Hippocampal formation (tissue), 2 donors: ENCODE results near the gene TASOR2.
A peak's percentile ranks its signal among the peaks of the same experiment; 100 is the strongest.

Experiments
- DNase-seq, 2 donors: peaks; one replicate each; lab custom pipeline; 2025; lab: John Stamatoyannopoulos, UW

Gene TASOR2, protein sequence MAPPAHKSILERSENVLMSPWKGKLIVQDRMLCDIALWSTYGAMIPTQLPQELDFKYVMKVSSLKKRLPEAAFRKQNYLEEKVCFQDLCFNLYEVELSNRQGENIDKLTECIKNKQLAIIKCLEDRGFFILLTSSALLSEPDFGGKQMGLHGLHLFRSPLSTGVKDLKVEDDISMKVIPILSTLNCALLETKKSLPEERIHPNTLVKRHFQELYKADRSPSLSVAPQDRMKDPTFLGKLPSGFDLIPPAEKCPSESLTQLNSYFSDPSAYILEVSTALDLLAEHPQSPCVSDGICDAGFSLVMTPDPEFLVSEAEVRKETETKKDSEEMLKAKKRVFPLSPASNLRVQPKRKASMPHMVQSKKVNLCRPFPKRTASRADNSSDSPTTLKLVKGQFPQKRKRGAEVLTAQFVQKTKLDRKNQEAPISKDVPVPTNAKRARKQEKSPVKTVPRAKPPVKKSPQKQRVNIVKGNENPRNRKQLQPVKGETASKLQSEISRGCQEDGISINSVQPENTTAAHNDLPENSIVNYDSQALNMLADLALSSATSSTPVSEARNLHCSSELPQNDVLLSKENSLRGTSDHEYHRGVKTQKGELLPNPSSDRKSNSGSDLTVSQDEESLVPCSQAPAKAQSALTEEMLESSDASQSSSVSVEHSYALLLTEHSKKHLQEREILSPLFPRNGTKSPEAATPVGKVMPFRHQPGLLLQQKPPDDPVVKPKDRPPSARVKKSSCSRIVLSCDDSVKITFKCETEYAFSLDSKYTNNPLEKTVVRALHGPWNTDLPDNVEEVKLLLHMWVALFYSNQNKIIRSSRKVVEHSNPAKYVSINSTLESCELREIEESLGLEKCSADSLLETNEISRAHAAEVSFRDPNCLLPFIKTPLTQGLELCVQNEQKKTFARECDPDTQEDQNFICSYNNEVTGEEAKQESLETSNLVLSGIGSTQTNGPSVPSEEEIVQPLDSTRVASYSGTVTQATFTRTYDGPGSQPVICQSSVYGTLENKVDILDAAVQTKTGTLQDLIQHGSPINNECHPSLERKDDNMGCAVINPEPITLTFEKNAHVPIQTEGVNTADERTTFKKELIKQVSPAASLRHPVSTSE (N-terminal part only)

DNA sequence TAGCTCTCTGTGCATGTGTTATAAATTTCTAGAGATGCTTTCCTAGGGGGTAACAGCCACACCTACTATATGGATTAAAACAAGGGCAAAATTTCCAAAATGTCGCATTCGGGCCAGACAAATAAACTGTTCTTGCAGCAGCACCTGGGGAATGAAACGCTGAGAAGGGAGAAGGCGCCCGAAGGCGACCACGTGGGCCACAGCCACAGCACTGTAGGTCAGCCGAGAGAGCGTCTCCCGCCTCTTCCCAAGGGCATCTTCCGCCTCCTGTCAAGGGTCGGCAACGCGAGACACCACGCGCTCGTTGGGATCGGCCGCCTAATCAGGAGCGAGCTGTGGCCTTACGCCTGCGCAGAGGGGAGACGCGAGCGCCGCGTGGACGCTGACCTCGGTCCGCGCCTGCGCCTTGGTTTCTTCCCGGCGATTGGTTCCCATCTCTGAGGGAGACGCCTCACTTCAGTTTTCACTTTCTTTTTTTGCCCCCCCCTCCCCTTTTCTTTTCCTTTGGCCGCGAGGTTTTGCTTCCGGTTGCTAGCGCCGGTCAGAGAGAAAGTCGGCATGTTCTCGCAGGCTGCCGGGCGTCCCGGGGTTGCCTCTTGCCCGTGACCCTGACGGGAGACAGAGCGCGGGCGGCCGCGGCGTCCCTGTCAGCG is at the start of gene TASOR2:
Gene TASOR2 (plus strand): TSS at position 521 of the 653 bp plus-strand sequence. CDS start 35,805 bp downstream, outside the sequence.
- DNase-seq, result peak; percentile 96 to 98

DNA sequence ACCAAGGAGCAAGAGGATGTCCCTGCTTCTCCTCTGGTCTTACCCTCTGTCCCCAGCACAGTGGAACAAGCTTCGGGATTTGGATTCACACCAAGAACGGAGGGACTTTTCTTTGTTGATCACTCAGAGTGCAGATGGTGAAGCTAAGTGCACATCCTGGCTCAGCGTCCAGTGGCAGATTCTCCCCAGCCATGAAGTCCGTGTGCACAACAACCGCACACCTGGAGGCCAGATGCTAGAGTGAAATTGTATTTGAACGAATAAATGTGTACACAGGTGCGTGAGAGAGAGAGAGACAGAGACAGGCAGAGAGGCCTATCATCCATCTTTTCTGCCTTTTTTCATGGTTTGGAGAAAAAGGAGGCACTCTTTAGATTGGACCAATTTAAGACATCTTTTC is 49.7 kb upstream of the TASOR2 start:
- DNase-seq, result no peak

DNA sequence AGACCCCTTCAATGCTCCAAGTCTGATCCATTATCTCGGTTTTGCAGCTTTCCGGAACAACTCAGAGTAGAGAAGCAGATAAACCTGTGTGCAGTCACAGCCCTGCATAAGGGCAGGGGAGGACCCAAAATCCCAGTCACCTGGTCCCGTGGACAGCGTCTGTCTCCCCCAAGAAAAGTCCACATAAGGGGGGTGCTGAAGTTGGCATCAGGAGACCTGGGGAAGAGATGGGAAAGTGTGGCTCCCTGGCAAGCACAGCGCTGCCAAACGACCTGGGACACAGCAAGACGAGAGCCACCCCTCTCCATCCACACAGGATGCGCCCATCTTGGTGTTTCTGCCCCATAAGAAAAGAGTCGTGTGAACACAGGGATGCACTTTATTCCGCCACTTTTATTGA is 46.1 kb upstream of the TASOR2 start:
- DNase-seq, result no peak

DNA sequence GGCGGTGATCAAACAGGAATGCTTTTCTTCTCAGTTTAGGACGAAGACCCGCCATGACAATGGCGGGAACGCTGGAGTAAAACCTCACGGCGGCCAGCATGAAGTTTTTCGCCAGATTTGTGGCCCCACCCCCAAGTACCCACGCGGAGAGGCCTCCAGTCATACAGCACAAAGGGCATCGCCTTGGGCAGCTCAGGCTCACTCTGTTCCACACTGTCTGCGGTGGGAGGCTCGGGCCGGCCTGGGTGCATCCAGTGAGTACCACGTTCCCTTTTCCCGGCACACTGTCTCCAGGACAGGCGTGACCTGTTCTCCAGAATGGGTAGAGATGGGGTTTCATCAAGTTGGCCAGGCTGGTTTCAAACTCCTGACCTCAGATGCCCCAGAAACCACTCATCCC is 45.6 kb upstream of the TASOR2 start:
- no peak for DNase-seq

DNA sequence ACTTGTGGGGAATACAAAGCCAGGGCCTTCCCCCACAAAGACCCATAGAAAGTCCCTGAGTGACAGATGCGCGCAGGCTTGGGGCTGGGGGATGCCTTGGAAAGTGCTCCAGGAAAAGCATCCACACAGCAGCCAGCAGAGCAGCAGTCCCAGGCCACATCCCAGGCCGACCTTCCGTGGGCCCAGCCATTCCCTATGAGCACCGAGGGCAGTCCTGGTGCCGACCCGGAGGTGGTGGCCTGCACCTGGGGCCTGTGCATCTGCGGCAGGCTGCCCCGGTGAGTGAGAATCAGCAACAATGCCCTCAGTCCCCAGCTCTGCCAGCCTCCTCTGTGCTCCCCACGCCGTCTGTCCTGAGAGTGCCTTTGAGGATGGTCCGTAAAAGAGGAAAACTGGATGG is 44.6 kb upstream of the TASOR2 start:
- DNase-seq, result no peak

DNA sequence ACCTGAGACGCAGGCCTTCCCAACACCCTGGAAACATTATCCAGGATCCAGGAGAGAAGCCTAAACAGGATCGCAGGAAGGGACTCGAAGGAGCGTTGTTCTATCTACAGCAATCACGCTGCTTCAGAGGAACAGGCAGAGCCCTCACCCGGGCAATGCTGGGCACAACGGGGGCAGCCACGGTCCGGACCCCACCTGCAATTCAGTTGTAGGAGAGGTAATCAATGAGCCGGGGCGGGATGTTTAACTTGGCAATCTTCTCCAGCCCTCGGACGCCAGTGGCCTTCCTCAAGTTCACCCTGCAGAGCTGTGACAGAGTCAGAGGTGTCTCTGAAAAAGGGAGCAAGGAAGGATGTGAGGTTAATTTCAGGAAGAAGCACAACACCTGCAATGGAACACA is 44.1 kb upstream of the TASOR2 start:
- no peak for DNase-seq

DNA sequence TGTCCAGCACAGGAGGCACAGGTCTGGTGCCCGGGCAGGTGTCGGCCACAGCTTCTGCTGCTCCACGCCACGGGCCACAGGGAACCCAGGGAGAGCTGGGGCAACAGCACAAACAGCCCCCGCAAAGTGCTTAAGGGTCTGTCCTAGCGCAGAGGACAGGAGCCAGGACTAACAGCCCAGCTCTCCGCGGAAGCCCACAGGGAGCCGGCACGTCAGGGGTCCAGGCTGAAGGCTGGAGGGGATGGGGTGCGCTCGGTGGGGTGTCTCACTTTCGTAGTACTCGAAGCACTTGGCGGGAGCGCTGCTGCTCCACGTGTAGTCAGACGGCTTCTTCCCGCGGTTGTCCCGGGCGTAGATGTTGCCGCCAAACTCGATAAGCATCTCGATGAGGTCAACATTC is 43.1 kb upstream of the TASOR2 start:
- no peak for DNase-seq

DNA sequence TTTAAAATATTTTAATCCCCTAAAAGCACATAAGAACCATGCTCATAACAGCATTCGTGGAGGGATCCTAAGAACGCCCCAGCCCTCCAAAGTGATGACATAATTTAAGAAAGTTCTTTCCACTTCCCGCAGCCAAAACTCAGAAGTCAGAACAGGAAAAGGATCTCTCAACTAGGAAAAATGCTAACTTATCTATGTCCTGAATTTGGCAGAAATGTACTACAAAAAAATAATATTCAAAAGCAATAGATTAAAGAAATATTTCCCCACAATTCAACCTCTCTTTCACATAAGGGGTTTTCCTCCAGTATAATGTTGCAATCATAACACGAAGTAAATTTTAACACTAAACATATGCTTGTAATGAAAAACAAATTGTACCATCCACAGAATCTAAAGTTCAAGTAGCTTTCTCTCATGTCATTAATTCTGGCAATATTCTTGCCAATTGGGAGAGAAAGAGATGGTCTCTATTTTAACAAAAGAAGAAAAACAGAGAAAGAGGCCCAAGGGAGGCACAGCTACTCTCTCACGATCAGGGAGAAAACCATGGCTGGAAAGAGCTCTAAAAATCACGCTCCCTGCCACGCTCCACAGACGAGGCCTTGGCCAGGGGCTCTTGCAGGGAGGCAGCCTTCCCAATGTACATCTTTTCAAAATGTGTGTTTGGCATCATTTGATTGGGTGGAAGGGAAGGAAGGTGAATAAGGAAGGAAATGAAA is 41.1 kb upstream of the TASOR2 start:
- DNase-seq, result no peak

DNA sequence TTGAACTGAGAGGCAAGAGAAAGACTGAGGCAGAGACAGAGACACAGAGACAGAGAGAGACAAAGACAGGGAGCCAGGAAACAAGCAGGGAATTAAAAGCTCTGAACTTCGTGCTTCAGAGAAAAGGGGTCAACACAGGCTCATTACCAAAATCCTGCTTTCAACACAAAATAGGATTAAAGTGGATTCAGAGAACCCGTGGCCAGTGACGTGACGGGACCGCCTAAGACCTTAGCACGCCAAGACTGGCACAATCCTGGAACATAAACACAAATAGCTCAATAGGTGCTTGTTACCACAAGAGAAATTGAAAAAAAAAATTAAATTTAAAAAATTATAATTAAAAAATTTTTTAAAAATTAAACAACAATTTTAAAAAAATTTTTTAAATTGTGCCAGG is 39.7 kb upstream of the TASOR2 start:
- DNase-seq, result no peak

DNA sequence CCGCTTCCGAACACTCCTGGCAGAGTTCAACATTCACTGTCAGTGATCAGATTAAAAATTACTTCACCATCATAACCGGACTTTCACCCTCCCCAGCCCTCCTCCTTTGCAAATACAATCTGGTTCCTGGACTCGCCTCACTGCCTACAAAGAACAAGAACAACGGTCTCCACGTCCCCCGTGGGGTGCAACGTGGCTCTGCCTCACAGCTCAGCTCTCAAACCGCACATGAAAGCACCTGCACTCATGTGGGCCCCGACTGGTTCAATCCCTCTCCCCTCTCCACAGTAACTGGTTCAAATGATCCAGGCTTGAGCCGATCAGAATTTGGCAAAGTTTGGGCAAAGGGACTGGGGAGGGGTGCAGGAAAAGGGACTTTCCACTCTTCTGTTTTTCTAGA is 39.3 kb upstream of the TASOR2 start:
- no peak for DNase-seq

DNA sequence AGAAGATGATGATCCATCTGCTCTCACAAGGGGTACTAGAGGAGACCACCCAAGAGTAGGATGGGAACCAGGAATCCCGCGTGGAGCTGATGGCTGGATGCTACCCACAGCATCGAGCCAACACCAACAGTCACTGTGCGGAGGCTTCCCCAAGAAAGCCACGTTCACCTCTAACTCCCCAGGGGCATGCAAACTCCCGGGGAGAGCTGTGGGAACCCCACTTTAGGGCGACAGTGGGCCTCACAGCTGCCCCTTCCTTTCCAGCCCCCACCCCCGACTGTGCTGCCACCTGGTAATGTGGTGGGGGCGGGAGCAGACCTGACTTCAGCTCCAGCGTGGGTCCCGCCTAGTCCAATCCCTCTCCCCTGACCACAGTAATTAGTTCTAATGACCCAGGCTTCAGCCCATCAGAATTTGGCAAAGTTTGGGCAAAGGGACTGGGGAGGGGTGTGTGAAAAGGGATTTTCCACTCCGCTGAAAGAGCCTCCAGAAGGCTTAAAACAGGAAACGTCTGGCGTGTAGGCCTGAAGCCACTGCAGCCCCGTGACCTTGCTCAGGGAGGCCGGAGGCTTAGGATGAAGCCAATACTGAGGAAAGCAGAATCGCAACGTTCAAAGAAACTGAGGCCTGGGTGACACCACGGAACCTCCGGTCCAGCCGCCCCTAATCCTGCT is 38.6 kb upstream of the TASOR2 start:
- no peak for DNase-seq

DNA sequence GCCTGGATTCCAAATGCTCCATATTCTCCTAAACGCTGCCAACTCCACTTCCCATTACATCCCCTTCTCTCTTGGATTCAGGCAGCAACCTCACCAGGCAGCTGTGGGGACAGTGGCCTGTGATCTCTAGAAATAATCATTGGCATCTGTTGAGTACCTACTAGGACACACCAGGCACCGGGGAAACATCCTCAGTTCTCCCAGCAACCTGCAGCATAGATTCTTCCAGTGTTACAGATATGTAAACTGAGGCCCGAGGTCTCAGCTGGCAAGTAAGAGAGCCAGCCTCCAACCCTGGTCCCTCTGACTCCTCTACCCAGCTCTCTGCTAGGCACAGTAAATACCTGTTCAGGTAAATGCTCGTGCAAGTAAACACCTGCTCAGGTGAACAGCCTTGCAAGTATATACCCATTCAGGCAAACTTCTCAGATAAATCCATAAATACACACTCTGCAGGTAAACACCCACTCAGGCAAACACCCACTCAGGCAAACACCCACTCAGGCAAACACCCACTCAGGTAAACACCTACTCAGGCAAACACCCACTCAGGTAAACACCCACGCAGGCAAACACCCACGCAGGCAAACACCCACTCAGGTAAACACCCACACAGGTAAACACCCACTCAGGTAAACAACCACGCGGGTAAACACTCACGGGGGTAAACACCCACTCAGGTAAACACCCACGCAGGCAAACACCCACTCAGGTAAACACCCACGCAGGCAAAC is 37.0 kb upstream of the TASOR2 start:
- no peak for DNase-seq

DNA sequence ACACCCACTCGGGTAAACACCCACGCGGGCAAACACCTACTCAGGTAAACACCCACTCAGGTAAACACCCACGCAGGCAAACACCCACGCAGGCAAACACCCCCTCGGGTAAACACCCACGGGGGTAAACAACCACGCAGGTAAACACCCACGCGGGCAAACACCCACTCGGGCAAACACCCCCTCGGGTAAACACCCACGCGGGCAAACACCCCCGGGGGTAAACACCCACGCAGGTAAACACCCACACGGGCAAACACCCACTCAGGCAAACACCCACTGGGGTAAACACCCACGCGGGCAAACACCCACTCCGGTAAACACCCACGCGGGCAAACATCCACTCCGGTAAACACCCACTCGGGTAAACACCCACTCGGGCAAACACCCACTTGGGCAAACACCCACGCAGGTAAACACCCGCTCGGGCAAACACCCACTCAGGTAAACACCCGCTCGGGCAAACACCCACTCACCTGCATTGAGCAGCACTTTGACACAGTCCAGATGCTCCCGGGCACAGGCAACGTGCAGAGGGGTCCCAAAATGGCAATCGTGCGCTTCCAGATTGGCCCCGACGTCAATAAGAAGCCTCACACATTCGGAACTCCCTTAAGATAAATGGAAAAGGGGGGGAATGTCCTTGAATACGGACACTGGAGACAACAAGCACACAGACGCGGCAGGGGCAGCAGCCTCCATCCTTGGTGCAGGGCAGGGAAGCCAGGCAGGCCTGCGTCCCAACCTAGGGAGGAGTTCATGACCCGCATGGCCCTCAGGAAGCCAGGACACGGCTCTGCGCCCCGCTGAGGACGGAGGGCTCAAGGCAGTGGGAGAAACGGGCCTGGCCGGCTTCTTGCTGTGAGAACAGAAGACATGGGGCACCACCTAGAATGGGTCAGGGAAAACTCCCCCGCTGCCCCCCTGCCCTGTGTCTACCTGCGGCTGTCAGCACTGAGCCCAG is 35.9 kb upstream of the TASOR2 start:
- DNase-seq, result no peak

DNA sequence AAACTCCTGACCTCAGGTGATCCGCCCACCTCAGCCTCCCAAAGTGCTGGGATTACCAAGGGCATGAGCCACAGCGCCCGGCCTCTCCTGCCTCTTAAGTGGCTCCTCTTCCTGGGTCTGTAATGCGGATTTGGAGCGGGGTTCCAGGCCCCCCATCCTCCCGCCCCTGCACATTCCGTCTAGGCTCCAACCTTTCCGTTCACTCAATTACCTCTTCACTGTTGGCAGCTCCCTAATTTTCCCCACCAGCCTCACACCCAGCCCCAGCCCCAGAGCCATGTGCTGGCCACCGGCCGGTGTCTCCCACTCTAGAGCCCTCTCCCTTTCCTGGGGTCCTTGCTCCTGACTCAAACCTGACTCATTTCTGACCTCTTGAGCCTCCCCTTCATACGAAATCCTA is 34.9 kb upstream of the TASOR2 start:
- DNase-seq, result no peak

DNA sequence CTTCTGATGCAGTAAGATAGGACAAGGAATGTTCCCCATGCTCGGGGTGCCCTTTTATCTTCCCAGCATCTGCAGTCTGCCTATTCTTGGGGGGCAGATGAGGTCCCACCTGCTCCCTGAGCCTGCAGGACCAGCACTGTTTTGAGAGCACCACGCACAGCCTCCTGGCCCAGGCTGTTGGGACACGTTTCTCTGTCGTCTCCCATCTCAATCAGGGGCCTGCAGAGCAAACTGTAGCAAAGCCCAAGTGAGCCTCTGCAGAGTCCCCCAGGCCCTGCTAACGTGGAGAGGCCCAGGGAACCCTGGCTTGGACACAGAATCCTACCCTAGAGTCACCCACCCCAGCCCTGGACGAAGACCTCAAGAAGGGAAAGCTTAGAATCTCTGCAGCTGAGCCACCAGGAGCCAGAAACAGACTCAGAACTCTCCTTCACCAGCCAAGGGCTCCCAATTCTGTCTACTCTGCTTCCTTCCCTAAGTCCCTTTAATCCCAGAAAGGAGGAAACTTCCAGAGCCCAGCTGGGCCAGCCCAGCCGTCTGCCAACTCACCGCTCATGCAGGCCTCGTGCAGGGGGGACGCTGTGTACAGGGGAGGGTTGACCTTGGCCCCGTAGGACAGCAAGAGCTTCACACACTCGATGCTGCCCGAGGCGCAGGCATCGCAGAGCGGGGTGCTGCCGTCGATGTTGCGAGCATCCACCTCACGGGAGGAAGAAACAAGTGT is 33.8 kb upstream of the TASOR2 start:
- DNase-seq, result no peak

DNA sequence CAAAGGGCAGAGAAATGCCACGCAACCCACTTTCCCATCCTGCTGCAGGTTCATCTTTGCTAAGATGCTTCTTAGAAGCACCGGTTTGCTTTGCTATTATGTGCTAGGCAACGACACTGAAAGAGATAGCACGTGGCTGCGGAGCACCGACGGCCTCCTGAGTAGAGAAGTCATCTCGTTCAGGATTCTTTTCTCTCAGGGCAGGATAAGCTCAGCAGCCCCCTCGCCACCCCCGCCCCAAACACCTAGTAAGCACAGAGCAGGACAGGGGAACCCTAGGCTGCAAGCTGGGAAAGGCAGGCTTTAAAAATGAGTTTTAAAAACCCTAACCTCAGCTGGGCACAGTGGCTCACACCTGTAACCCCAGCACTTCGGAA is 33.3 kb upstream of the TASOR2 start:
- no peak for DNase-seq

DNA sequence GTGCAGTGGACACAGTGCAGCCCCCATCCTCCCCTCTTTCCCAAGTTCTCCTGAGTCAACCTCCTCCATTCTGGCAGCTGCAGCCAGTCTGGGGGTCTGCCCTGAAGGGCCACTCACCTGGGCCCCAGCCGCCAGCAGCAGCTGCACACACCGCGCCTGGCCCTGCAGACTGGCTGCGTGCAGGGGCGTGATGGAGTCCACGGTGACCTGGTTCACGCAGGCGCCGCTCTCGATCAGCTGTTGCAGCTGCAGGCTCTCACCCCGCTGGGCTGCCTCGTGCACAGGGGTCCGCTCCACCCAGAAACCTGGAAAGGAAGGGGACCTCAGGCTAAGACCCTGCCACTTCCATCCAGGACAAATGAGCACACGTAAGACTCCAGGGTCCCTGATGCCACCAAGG is 31.9 kb upstream of the TASOR2 start:
- no peak for DNase-seq

DNA sequence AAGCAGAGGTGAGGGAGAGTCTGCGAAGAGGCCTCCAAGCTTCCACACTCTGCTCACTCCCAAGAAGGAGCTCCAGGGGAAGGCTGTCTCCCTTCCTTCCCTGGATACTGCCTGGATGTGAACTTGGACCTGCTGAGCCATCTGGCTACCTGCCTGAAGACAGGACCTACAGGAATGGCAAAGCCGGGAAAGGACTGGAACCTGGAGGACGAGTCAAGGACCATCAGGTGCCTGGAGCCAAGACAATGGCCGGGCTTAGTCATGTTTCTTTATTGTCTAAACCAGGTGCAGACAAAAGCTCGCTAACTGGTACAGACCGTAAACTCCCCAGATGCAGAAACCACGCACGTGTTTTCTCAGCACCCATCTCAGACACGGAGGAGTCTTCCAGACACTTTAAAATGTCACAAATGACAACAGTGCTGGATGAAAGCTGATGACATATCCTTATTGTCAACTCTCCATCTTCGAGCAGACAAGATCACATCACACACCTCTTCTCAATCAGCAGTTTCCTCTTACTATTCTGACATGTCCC is 30.4 kb upstream of the TASOR2 start:
- no peak for DNase-seq
